ENCODE results near the gene HTR4.
"Not testable (repeated sequence)": the region's sequence is repeated elsewhere in the genome, so short reads cannot be mapped to it uniquely, and the experiment has no call there.

The HTR4 gene

GRCh38 chr5:148469501-148469935 is 184.8 kb downstream of the HTR4 start:
- DNase-seq, result peak; percentile 34

GRCh38 chr5:148468746-148469145 is 185.6 kb downstream of the HTR4 start:
- not testable (repeated sequence) for DNase-seq

- DNase-seq, result no peak
Observed at GRCh38 chr5:148467958-148468357, 186.4 kb downstream of the HTR4 start.

- no peak for DNase-seq
Observed at GRCh38 chr5:148466236-148466580, 188.1 kb downstream of the HTR4 start.

GRCh38 chr5:148465381-148466235 is 188.7 kb downstream of the HTR4 start:
- no peak for DNase-seq

GRCh38 chr5:148459669-148460068 is 194.7 kb downstream of the HTR4 start:
- no peak for DNase-seq

GRCh38 chr5:148458036-148458888 is 196.1 kb downstream of the HTR4 start:
- no peak for DNase-seq

GRCh38 chr5:148457183-148457620 is 197.1 kb downstream of the HTR4 start:
- no peak for DNase-seq

GRCh38 chr5:148455185-148455584 is 199.1 kb downstream of the HTR4 start:
- no peak for DNase-seq

GRCh38 chr5:148454576-148454975 is 199.8 kb downstream of the HTR4 start:
- DNase-seq, result no peak

- no peak for DNase-seq
Observed at GRCh38 chr5:148452499-148453193, 201.7 kb downstream of the HTR4 start.

GRCh38 chr5:148446611-148447010 is 207.7 kb downstream of the HTR4 start:
- DNase-seq, result no peak

GRCh38 chr5:148445578-148445977 is 208.7 kb downstream of the HTR4 start:
- no peak for DNase-seq

- peak; percentile 67 for DNase-seq
Observed at GRCh38 chr5:148443998-148444397, 210.3 kb downstream of the HTR4 start.

GRCh38 chr5:148443241-148443640 is 211.1 kb downstream of the HTR4 start:
- no peak for DNase-seq

GRCh38 chr5:148438933-148439332 is 215.4 kb downstream of the HTR4 start:
- no peak for DNase-seq

- no peak for DNase-seq
Observed at GRCh38 chr5:148437249-148437648, 217.1 kb downstream of the HTR4 start.

- DNase-seq, result no peak
Observed at GRCh38 chr5:148436029-148436428, 218.3 kb downstream of the HTR4 start.

GRCh38 chr5:148433826-148434225 is 220.5 kb downstream of the HTR4 start:
- DNase-seq, result no peak

Measured in EL (cell line).